ENCODE results near the gene PSME1. TPM values are rescaled to one million over a fixed set of nuclear protein-coding genes. Genes with fewer than 3 reads are reported as not detected.

Gene PSME1
- total and polyA plus RNA-seq, 10 of the 15 experiments (the other 5 are each of a cell fraction or from before 2014, with no cell fraction given), result 250 to 1,378 (median 412) TPM

DNA sequence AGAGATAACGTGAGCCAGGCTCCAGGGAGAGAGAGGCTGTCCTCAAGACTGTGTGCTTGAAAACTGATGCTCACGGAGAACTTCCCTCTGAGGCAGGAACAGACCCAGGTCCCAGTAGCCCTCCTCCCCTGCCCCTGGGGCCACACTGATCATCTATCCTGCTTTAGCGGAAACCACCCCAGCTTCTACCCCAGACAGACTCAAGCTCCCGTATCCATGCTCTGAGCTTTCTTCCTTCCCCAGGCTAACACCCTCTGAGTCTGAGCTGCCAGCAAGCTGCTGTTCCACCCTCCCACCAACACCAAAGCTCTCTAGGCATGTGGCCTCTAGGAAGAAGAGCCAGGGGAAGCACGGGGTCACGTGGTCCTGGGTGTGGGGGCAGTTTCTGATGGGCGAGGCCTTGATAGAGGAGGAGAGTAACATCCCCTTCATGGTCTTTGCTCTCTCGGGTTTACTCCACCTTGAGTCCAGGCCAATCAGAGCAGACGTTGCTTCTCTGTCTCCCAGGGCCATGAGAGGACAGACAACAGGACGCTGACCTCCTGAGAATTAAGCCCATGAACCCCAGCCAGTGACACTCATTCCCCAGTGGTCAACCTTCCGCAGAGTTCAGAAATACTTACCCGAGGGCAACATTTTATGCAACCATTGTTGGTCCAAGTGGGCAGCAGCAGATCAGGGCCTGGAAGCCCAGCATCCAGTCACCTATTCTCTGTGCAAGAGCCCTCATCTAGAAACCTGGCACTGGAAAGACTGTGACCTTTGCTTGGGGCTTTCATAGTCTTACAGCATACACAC, 40.5 kb upstream of the PSME1 start (continued):
- TF ChIP-seq MEF2B (IDR thresholded peaks at IDR 0.05; ENCODE audit: partially characterized antibody, poor library complexity, severe bottlenecking), result peak; percentile 64
- TF ChIP-seq, protein P1, sequence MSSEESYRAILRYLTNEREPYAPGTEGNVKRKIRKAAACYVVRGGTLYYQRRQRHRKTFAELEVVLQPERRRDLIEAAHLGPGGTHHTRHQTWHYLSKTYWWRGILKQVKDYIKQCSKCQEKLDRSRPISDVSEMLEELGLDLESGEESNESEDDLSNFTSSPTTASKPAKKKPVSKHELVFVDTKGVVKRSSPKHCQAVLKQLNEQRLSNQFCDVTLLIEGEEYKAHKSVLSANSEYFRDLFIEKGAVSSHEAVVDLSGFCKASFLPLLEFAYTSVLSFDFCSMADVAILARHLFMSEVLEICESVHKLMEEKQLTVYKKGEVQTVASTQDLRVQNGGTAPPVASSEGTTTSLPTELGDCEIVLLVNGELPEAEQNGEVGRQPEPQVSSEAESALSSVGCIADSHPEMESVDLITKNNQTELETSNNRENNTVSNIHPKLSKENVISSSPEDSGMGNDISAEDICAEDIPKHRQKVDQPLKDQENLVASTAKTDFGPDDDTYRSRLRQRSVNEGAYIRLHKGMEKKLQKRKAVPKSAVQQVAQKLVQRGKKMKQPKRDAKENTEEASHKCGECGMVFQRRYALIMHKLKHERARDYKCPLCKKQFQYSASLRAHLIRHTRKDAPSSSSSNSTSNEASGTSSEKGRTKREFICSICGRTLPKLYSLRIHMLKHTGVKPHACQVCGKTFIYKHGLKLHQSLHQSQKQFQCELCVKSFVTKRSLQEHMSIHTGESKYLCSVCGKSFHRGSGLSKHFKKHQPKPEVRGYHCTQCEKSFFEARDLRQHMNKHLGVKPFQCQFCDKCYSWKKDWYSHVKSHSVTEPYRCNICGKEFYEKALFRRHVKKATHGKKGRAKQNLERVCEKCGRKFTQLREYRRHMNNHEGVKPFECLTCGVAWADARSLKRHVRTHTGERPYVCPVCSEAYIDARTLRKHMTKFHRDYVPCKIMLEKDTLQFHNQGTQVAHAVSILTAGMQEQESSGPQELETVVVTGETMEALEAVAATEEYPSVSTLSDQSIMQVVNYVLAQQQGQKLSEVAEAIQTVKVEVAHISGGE (CRISPR knock-in tag; IDR thresholded peaks at IDR 0.05), result peak; percentile 33; the same call in 1 of the 2 replicates
- TF ChIP-seq, protein P2, sequence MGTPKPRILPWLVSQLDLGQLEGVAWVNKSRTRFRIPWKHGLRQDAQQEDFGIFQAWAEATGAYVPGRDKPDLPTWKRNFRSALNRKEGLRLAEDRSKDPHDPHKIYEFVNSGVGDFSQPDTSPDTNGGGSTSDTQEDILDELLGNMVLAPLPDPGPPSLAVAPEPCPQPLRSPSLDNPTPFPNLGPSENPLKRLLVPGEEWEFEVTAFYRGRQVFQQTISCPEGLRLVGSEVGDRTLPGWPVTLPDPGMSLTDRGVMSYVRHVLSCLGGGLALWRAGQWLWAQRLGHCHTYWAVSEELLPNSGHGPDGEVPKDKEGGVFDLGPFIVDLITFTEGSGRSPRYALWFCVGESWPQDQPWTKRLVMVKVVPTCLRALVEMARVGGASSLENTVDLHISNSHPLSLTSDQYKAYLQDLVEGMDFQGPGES (IDR thresholded peaks at IDR 0.05), result no peak
- TF ChIP-seq GABPA (IDR thresholded peaks at IDR 0.05; ENCODE audit: low read depth), result no peak
- TF ChIP-seq EZH2 (IDR thresholded peaks at IDR 0.05; ENCODE audit: borderline replicate concordance, control insufficient read depth, low read depth, low read length), result no peak
- no peak for TF ChIP-seq SP1 (IDR thresholded peaks at IDR 0.05; ENCODE audit: low read depth, low read length)
- no peak for TF ChIP-seq SREBF1 (IDR thresholded peaks at IDR 0.05; ENCODE audit: low read length)
- TF ChIP-seq BMI1 (IDR thresholded peaks at IDR 0.05; ENCODE audit: borderline replicate concordance), result no peak
- peak; percentile 92 for TF ChIP-seq MYC (IDR thresholded peaks at IDR 0.05; ENCODE audit: insufficient read depth, insufficient read length, insufficient replicate concordance, low read length, severe bottlenecking)
- TF ChIP-seq, protein P3, sequence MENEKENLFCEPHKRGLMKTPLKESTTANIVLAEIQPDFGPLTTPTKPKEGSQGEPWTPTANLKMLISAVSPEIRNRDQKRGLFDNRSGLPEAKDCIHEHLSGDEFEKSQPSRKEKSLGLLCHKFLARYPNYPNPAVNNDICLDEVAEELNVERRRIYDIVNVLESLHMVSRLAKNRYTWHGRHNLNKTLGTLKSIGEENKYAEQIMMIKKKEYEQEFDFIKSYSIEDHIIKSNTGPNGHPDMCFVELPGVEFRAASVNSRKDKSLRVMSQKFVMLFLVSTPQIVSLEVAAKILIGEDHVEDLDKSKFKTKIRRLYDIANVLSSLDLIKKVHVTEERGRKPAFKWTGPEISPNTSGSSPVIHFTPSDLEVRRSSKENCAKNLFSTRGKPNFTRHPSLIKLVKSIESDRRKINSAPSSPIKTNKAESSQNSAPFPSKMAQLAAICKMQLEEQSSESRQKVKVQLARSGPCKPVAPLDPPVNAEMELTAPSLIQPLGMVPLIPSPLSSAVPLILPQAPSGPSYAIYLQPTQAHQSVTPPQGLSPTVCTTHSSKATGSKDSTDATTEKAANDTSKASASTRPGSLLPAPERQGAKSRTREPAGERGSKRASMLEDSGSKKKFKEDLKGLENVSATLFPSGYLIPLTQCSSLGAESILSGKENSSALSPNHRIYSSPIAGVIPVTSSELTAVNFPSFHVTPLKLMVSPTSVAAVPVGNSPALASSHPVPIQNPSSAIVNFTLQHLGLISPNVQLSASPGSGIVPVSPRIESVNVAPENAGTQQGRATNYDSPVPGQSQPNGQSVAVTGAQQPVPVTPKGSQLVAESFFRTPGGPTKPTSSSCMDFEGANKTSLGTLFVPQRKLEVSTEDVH (IDR thresholded peaks at IDR 0.05; ENCODE audit: low read depth, partially characterized antibody), result no peak
- peak; percentile 99 for TF ChIP-seq POLR2AphosphoS5 (IDR thresholded peaks at IDR 0.05; ENCODE audit: low read length)
- TF ChIP-seq, protein P4, sequence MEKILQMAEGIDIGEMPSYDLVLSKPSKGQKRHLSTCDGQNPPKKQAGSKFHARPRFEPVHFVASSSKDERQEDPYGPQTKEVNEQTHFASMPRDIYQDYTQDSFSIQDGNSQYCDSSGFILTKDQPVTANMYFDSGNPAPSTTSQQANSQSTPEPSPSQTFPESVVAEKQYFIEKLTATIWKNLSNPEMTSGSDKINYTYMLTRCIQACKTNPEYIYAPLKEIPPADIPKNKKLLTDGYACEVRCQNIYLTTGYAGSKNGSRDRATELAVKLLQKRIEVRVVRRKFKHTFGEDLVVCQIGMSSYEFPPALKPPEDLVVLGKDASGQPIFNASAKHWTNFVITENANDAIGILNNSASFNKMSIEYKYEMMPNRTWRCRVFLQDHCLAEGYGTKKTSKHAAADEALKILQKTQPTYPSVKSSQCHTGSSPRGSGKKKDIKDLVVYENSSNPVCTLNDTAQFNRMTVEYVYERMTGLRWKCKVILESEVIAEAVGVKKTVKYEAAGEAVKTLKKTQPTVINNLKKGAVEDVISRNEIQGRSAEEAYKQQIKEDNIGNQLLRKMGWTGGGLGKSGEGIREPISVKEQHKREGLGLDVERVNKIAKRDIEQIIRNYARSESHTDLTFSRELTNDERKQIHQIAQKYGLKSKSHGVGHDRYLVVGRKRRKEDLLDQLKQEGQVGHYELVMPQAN (conservative IDR thresholded peaks at IDR 0.05), result peak; percentile 34; the same call in 1 of the 2 replicates
